SK-N-MC (cell line): Measurements from ENCODE around the gene C9.

Experiments used
- DNase-seq: peaks from one replicate; pipeline ENCODE4 v3.0.0-alpha.2; 2011; ENCODE audit warnings: low read depth, low spot score
- H3K27ac ChIP-seq: fragments of 200-600 bp; sonication (generic); 2 replicates; pipeline ENCODE4 v1.5.1; 2016; ENCODE audit warnings: mixed run types
- H3K36me3 ChIP-seq: fragments of 200-600 bp; sonication (generic); 2 replicates; pipeline ENCODE4 v1.6.1; 2017; ENCODE audit warnings: antibody characterized with exemption, low read length, mixed read lengths; ENCODE audit not compliant: insufficient read depth
- H3K4me3 ChIP-seq: fragments of 200-600 bp; sonication (generic); 2 replicates; pipeline ENCODE4 v1.5.1; 2016
- H3K9ac ChIP-seq: fragments of 200-600 bp; sonication (generic); 2 replicates; pipeline ENCODE4 v1.8.0; 2017; ENCODE audit warnings: mixed run types, mixed read lengths; ENCODE audit not compliant: insufficient read length
- H3K9me3 ChIP-seq: fragments of 200-600 bp; sonication (generic); 2 replicates; pipeline ENCODE4 v1.6.1; 2017; ENCODE audit warnings: low read depth, mild to moderate bottlenecking, antibody characterized with exemption, low read length, moderate library complexity, mixed read lengths
- EZH2 ChIP-seq: fragments of 200-600 bp; sonication (generic); IDR thresholded peaks from one replicate; pipeline ENCODE4 v1.6.1; 2017; ENCODE audit warnings: antibody characterized with exemption
- FOXP2 ChIP-seq: optimal IDR thresholded peaks from 2 replicates; pipeline ENCODE3; 2011; ENCODE audit warnings: mild to moderate bottlenecking, moderate library complexity; ENCODE audit not compliant: insufficient read depth; ENCODE audit errors: extremely low read length, control extremely low read depth
- POLR2AphosphoS5 ChIP-seq: IDR thresholded peaks from 2 replicates; pipeline ENCODE4 v1.6.1; 2012; ENCODE audit warnings: mild to moderate bottlenecking, low read depth, low read length, borderline replicate concordance

Gene C9

GRCh38 chr5:39255406-39255805 is 108.9 kb downstream of the C9 start:
- no peak for DNase-seq
- Histone ChIP-seq H3K27ac (no peak overlapping the region), H3K9me3 (no peaks in the 10 kb centered on the region), H3K9ac (no peak overlapping the region), H3K4me3 (no peak overlapping the region), H3K36me3 (no peaks in the 10 kb centered on the region)
- no peak for TF ChIP-seq EZH2
- no peak for TF ChIP-seq POLR2AphosphoS5
- no peak for TF ChIP-seq FOXP2

GRCh38 chr5:39254671-39255070 is 109.6 kb downstream of the C9 start:
- TF ChIP-seq EZH2 = no peak
- no peak for TF ChIP-seq FOXP2
- no peak for TF ChIP-seq POLR2AphosphoS5

GRCh38 chr5:39253196-39253595 is 111.1 kb downstream of the C9 start:
- DNase-seq = no peak

More at GRCh38 chr5:39254671-39255070, 109.6 kb downstream of the C9 start:
- H3K9me3 ChIP-seq = no peaks in the 10 kb centered on the region
- no peak overlapping the region for H3K27ac ChIP-seq
- no peak overlapping the region for H3K9ac ChIP-seq
- H3K36me3 ChIP-seq = no peaks in the 10 kb centered on the region
- no peak overlapping the region for H3K4me3 ChIP-seq
- DNase-seq = no peak

GRCh38 chr5:39249564-39250274 is 114.6 kb downstream of the C9 start:
- no peak for DNase-seq
- H3K4me3 ChIP-seq = no peak overlapping the region
- TF ChIP-seq FOXP2 (no peak), POLR2AphosphoS5 (no peak), EZH2 (no peak)
- no peak overlapping the region for H3K9ac ChIP-seq
- no peaks in the 10 kb centered on the region for H3K36me3 ChIP-seq
- H3K9me3 ChIP-seq = no peaks in the 10 kb centered on the region
- no peak overlapping the region for H3K27ac ChIP-seq

More at GRCh38 chr5:39253196-39253595, 111.1 kb downstream of the C9 start:
- H3K36me3 ChIP-seq = no peaks in the 10 kb centered on the region
- no peak overlapping the region for H3K9ac ChIP-seq
- H3K4me3 ChIP-seq = no peak overlapping the region
- no peaks in the 10 kb centered on the region for H3K9me3 ChIP-seq
- TF ChIP-seq EZH2 = no peak
- no peak for TF ChIP-seq POLR2AphosphoS5
- TF ChIP-seq FOXP2 = no peak
- H3K27ac ChIP-seq = no peak overlapping the region

- H3K4me3 ChIP-seq = no peak overlapping the region
- TF ChIP-seq EZH2 (no peak), POLR2AphosphoS5 (no peak), FOXP2 (no peak)
- H3K9ac ChIP-seq = no peak overlapping the region
- no peak for DNase-seq
- no peaks in the 10 kb centered on the region for H3K36me3 ChIP-seq
- no peaks in the 10 kb centered on the region for H3K9me3 ChIP-seq
- H3K27ac ChIP-seq = no peak overlapping the region
These were observed 115.2 kb downstream of the C9 start for GRCh38 chr5:39249069-39249468.

- no peak overlapping the region for H3K9ac ChIP-seq
- no peak for DNase-seq
- no peak overlapping the region for H3K27ac ChIP-seq
- H3K36me3 ChIP-seq = no peaks in the 10 kb centered on the region
- TF ChIP-seq POLR2AphosphoS5 (no peak), FOXP2 (no peak)
- H3K9me3 ChIP-seq = no peaks in the 10 kb centered on the region
- H3K4me3 ChIP-seq = no peak overlapping the region
These were observed 123.5 kb downstream of the C9 start for GRCh38 chr5:39240750-39241149.

- Histone ChIP-seq H3K9me3 (no peaks in the 10 kb centered on the region), H3K9ac (no peak overlapping the region), H3K4me3 (no peak overlapping the region), H3K27ac (no peak overlapping the region), H3K36me3 (no peaks in the 10 kb centered on the region)
- TF ChIP-seq EZH2 (no peak), FOXP2 (no peak), POLR2AphosphoS5 (no peak)
- DNase-seq = no peak
These were observed 125.8 kb downstream of the C9 start for GRCh38 chr5:39238366-39239105.

- Histone ChIP-seq H3K27ac (no peak overlapping the region), H3K9ac (no peak overlapping the region), H3K36me3 (no peaks in the 10 kb centered on the region), H3K4me3 (no peak overlapping the region), H3K9me3 (no peaks in the 10 kb centered on the region)
- no peak for DNase-seq
- TF ChIP-seq FOXP2 (no peak), POLR2AphosphoS5 (no peak), EZH2 (no peak)
These were observed 127.6 kb downstream of the C9 start for GRCh38 chr5:39236718-39237117.
